ENCODE results near the gene PLIN1.

Gene PLIN1

GRCh38 chr15:89652131-89652530 is 27.0 kb downstream of the PLIN1 start:
- no peak for DNase-seq

GRCh38 chr15:89649716-89650115 is 29.5 kb downstream of the PLIN1 start:
- no peak for DNase-seq

DNA sequence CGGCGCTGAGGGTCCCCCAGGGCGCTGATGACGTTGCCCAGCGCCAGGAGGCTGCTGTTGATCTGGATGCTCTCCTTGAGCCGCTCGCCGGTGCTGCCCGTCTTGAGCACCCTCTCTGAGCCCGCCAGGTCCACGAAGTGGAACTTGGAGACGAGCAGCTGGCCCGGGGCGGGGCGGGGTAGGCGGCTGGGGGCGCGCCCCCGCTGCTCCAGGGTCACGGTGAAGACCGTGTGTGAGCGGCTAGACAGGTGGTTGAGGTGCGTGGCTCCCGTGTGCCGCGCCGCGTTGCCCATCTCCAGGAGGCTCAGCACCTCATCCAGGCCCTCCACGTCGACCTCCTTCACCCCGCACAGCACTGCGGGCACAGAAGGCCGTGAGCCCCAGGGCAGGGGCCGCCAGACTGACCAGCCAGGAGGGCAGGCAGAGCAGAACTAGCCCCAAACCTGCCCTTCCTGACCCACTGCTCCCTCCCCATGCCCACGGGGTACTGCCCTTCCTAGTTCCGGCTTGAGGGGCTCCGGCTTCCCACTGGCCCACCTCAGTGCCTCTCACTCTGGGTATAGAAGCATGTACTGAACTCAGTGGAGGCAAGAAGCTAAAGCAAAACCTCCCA is 30.0 kb downstream of the PLIN1 start:
- DNase-seq = no peak

DNA sequence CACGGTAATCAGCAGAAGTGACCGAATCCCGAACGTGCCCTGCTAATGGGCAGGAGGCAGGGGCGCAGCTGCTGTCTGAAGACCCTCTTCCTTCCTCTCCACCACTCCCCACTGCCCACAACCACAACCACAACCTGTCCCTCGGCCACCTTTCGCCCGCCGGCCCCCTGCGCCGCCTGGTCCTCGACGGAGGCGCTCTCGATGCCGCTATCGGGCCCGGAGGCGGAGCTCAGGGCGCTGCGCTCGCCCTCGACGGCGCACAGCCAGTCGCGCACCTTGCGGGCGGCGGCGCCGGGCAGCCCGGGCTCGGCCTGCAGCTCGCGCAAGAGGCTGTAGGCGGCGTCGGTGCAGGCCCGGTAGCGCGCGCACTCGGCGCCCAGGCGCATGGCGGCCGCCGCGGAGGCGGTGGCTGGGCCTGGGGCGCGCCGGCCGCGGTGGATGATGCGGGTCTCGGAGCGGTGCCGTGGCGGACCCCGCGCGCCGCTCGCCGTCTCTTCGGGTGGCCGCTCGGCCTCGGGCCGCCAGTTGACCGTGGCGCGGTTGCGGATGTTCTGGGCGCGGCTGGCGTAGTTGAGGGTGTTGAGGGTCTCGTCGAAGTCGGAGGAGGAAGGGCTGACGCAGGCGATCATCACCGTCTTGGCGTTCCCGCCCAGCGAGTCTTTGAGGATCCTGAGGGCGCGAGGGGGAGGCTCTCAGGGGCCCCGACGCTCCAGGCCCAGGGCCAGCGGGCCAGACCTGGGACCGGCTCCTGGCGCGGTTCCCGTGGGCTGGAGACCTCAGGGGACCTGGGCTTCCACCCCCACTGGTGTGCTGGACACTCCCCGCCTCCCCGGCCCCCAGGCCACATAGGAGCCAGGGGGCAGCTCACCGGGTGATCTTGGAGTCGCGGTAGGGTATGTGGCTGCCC is 30.8 kb downstream of the PLIN1 start:
- DNase-seq = no peak

GRCh38 chr15:89647191-89647851 is 31.8 kb downstream of the PLIN1 start:
- DNase-seq = peak; percentile 29

DNA sequence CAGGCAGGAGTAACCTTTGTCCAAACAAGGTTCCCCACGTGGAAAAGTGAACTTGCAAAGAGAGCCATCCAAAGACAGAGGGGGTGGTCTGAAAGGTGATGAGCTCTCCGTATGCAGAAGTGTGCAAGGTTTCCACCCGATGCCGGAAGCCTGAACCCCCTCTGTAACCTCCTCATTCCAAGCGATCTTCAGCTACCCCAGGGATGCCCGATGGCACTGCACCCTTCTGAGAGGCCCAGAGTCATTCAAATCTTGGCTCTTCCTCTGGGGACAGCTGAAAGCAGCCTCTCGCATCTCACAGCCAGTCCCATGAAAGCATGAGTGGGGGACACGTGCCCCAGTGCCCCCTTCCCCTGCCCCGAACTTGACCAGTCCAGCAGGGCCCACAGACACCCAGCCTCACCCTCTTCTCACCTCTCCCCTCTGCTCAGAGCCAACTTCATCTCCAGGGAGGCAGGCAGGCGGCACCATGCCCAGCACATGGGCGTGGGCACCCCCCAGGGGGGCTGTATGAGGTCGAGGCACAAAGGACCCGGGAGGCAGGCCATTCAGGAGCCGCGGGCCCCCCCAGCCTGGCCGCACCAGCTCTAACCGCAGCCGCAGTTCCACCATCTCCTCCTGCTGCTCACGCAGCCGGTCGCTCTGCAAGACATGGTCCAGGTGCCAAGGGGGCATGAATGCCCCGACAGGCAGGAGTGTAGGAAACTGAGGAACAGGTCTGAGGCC is 32.6 kb downstream of the PLIN1 start:
- no peak for DNase-seq

- DNase-seq = no peak
Observed at GRCh38 chr15:89645680-89646079, 33.5 kb downstream of the PLIN1 start.

DNA sequence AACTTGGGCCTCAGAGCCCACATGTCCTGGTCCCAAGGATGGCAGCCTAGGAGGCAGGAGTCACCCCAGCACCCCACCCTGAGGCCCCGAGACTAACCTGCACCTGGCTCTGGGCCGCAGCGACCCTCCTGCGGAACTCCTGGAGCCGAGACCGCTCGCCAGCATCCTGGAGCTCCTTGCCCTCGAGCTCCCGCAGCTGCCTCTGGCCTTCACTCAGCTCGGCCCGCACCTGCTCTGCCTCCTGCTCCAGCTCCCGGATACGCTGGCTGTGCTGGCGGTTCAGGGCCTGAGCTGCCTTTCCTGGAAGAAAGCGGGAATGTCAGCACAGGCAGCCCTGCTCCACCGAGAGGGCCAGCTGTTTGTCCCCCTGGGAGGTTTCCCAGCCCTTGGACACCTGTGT is 37.1 kb downstream of the PLIN1 start:
- DNase-seq = no peak

DNA sequence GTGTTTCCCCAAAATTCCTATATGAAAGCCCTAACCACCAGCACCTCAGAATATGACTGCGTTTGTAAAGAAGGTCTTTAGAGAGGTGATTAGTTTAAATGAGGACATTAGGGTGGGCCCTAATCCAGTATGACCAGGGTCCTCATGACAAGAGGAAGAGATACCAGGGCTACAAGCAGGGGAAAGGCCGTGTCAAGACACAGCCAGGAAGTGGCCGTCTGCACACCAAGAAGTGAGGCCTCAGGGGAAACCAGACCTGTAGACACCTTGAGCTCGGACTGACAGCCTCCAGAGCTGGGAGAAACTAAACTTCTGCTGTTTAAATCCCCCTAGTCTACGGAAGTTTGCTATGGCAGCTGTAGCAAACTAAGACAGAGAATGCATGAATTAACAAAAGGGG is 38.1 kb downstream of the PLIN1 start:
- DNase-seq = no peak

- DNase-seq = no peak
Observed at GRCh38 chr15:89640245-89640644, 38.9 kb downstream of the PLIN1 start.

DNA sequence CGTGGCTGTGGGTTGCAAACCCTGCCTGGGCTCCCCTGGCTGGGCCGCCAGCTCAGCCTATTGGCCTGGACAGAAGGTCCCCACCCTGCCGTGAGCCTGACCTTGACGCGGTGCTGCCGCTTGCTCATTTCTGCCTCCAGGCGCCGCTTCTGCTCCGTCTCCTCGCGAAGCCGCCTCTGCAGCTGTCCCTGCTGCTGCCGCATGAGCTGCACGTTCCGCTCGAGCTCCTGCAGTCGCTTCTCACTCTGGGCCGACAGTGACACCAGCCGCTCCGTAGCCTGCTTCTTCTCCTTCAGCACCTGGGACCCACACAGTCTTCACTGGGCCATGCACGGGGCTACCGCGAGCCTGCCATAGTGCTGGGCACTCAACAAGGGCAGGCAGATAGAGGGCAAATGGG is 45.6 kb downstream of the PLIN1 start:
- DNase-seq = no peak

DNA sequence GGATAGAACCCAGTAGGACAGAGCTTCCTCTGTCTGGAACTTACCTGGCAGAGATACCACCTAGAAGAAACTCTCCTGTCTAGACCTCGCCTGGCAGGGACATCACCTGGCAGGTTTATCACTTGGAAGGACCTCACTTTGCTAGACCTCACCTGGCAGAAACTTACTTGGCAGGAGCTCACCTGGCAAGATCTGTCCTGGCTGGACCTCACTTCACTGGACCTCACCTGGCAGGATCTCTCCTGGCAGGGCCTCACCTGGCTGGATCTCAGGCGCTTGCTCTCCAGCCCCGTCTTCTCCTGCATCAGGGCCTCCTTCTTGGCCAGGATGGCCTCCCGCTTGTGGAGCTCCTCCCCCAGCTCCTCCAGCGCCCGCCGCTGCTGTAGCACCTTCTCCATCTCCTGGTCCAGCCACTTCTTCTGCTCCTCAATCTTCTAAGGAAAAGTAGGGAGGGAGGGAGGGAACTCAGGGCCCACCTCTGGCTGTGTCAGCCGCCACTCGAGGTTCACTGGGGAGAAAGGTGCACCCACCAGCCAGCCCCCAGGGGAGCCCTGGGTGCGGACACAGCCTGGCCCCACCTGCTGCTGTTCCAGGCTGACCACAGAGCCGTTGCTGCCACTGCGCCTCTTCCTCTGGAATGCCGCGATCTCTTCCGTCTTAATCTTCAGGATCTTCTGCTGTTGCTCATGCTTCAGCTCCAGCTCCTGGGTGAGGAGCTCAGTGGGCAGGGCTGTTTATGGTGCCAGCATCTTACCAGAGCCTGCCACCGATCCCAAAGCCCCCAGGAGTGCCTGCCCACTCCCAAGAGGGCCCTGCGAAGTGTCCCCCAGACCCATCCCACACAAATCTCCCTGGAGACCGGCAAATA is 46.4 kb downstream of the PLIN1 start:
- DNase-seq = no peak

- no peak for DNase-seq
Observed at GRCh38 chr15:89631902-89632264, 47.3 kb downstream of the PLIN1 start.

- no peak for DNase-seq
Observed at GRCh38 chr15:89630974-89631901, 47.9 kb downstream of the PLIN1 start.

- no peak for DNase-seq
Observed at GRCh38 chr15:89630260-89630659, 48.9 kb downstream of the PLIN1 start.

GRCh38 chr15:89629829-89630228 is 49.3 kb downstream of the PLIN1 start:
- no peak for DNase-seq

DNA sequence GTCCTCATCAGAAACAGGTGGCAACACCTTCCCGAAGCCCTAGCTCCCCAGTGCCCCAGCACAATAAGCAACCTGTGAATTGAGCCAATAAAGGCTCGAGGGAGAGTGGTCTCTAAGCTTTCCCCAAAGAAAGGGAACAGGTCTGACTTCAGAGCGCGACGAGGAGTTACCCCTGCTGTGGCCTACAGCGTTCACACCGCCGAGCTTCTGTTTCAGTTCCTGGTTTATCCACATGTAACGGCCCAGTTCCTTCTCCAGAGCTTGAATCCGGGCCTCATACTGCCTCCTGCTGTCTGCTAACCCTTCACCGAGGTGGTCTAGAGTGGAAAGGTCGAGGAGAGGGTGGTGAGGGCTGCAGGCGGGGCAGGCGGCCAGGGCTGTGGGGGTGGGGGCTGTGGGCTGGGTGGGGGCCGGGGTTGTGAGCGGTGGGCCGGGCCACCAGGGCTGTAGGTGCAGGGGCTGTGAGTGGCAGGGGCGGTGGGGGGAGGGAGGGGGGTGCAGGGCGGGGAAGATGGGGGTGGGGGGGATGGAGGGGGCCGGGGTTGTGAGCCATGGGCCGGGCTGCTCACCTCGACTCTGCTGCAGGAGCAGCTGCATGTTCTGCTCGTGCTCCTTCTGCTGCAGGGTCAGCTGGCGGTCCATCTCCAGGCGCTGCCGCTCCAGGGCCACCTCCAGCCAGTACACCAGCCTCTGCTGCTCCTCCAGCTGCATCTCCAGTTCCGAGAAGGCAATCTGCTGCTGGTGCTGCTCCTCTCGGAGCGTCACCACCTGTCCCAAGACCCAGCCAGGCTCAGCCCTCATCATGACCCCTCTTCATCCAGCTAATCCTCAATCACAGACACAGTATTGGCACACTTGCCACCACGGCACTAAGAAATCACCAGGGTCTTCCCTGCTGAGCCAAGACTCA is 50.1 kb downstream of the PLIN1 start:
- no peak for DNase-seq

GRCh38 chr15:89628301-89628700 is 50.9 kb downstream of the PLIN1 start:
- no peak for DNase-seq

GRCh38 chr15:89627256-89627970 is 51.8 kb downstream of the PLIN1 start:
- DNase-seq = no peak
